Measurements from ENCODE around the gene MLN.

GRCh38 chr6:33792981-33793380, 10.8 kb downstream of the MLN start:
- TF ChIP-seq CTCF (conservative IDR thresholded peaks at IDR 0.05; ENCODE audit: low read depth, low read length) (no peak), RFX5 (IDR thresholded peaks at IDR 0.05; ENCODE audit: low read depth, low read length) (no peak), POLR2A (IDR thresholded peaks at IDR 0.05; ENCODE audit: low read depth, low read length) (no peak), SMC3 (IDR thresholded peaks at IDR 0.05; ENCODE audit: low read depth, low read length) (no peak), BHLHE40 (IDR thresholded peaks at IDR 0.05; ENCODE audit: low read depth, low read length) (no peak), RCOR1 (IDR thresholded peaks at IDR 0.05; ENCODE audit: insufficient replicate concordance, low read length) (no peak), USF2 (IDR thresholded peaks at IDR 0.05; ENCODE audit: low read depth, low read length) (no peak), MXI1 (IDR thresholded peaks at IDR 0.05; ENCODE audit: borderline replicate concordance, low read depth, low read length) (no peak), MAFK (IDR thresholded peaks at IDR 0.05; ENCODE audit: low read depth, low read length) (no peak), NFE2L2 (IDR thresholded peaks at IDR 0.05; ENCODE audit: low read depth, low read length) (no peak), RAD21 (IDR thresholded peaks at IDR 0.05; ENCODE audit: low read length) (no peak)
